Measurements from ENCODE around the gene SV2A.
"Not testable (repeated sequence)": the region's sequence is repeated elsewhere in the genome, so short reads cannot be mapped to it uniquely, and the experiment has no call there.

SV2A gene

DNA sequence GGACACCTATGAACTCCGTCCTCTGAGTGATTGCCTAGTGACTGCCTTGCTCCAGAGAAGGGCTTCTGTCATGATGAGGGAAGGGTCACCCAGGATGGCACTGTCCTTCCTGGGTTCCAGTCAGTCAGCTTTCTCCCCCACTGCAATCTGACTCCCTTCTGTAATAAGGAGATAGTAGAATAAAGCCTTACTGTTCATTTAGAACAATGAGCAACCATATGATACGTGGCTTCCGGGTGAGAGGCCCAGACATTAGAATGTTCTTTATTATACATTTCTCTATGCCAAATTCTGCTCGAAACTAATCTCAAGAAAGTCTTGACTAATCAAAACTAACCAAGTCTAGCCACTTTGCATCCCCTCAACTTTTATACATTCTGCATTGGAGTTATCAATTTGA is 27.6 kb upstream of the SV2A start:
- Histone ChIP-seq H3K9ac (no peak overlapping the region), H4K20me1 (ENCODE audit: insufficient read depth) (no peaks in the 10 kb centered on the region), H3K4me1 (ENCODE audit: low read depth, poor library complexity, severe bottlenecking) (peaks cover 17% of the 10 kb centered on the region), H3K79me2 (ENCODE audit: insufficient read depth, low read depth) (no peaks in the 10 kb centered on the region), H3K27me3 (ENCODE audit: insufficient read depth, low read depth) (no peaks in the 10 kb centered on the region), H3K36me3 (ENCODE audit: insufficient read depth) (no peaks in the 10 kb centered on the region; the same call in 1 of the 2 replicates), H3K27ac (no peak overlapping the region), H3K4me3 (IDR thresholded peaks at IDR 0.05; ENCODE audit: insufficient read depth, low read depth, low read length) (no peak overlapping the region), H3K4me2 (no peak overlapping the region), H2AFZ (ENCODE audit: low read depth) (no peak overlapping the region)
- TF ChIP-seq, protein P1, sequence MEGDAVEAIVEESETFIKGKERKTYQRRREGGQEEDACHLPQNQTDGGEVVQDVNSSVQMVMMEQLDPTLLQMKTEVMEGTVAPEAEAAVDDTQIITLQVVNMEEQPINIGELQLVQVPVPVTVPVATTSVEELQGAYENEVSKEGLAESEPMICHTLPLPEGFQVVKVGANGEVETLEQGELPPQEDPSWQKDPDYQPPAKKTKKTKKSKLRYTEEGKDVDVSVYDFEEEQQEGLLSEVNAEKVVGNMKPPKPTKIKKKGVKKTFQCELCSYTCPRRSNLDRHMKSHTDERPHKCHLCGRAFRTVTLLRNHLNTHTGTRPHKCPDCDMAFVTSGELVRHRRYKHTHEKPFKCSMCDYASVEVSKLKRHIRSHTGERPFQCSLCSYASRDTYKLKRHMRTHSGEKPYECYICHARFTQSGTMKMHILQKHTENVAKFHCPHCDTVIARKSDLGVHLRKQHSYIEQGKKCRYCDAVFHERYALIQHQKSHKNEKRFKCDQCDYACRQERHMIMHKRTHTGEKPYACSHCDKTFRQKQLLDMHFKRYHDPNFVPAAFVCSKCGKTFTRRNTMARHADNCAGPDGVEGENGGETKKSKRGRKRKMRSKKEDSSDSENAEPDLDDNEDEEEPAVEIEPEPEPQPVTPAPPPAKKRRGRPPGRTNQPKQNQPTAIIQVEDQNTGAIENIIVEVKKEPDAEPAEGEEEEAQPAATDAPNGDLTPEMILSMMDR (conservative IDR thresholded peaks at IDR 0.05; ENCODE audit: low read depth, low read length), result no peak

DNA sequence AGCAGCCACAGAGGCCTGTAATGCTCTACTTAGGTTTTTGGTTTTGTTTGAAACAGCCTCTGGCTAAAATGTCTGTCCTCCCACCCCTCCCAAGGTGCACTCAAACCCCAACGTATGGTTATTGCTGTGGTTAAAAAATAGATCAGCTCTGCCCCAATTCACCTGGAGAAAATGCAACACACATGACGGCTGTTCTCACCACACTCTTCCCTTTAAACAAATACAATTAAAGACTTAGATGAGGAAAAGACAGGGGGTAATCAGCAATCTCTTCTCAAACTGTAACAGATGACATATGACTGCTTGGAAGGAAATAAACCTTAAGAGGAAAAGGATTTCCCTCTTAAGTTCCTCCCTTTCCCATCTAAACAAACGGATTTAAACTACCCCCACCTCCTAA is 25.2 kb upstream of the SV2A start:
- Histone ChIP-seq H3K4me3 (IDR thresholded peaks at IDR 0.05; ENCODE audit: insufficient read depth, low read depth, low read length) (no peak overlapping the region), H2AFZ (ENCODE audit: low read depth) (no peak overlapping the region), H3K36me3 (ENCODE audit: insufficient read depth) (no peaks in the 10 kb centered on the region; the same call in 1 of the 2 replicates), H3K4me2 (no peak overlapping the region; the same call in 1 of the 2 replicates), H3K9ac (no peak overlapping the region), H3K27ac (no peak overlapping the region), H3K4me1 (ENCODE audit: low read depth, poor library complexity, severe bottlenecking) (peaks cover 40% of the 10 kb centered on the region), H3K27me3 (ENCODE audit: insufficient read depth, low read depth) (no peaks in the 10 kb centered on the region), H4K20me1 (ENCODE audit: insufficient read depth) (no peaks in the 10 kb centered on the region), H3K79me2 (ENCODE audit: insufficient read depth, low read depth) (no peaks in the 10 kb centered on the region)
- TF ChIP-seq, protein P1 (conservative IDR thresholded peaks at IDR 0.05; ENCODE audit: low read depth, low read length), result no peak

DNA sequence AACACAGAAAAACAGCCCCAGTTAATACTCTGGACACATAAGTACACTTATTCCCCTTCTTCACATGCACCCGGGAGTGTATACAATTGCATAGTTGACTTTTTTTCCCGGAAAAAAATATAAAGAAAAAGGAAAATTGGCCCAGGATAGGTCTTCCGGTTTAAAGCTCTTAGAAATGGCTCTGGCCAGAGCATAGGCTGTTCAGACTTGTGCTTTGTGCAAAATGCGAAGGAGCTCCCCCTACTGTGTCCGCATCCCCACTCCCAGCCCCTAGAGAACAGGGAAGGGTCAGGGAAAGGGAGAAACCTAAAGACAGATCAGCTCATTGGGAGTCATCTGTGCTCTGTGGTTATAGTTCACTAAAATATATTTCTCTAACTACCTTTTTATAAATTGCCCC is 24.6 kb upstream of the SV2A start:
- no peak overlapping the region for H2AFZ ChIP-seq (ENCODE audit: low read depth)
- peaks cover 47% of the 10 kb centered on the region for H3K4me1 ChIP-seq (ENCODE audit: low read depth, poor library complexity, severe bottlenecking)
- no peaks in the 10 kb centered on the region for H3K79me2 ChIP-seq (ENCODE audit: insufficient read depth, low read depth)
- no peaks in the 10 kb centered on the region; the same call in 1 of the 2 replicates for H3K36me3 ChIP-seq (ENCODE audit: insufficient read depth)
- no peak overlapping the region for H3K9ac ChIP-seq
- H3K4me2 ChIP-seq, result no peak overlapping the region
- no peaks in the 10 kb centered on the region for H4K20me1 ChIP-seq (ENCODE audit: insufficient read depth)
- no peaks in the 10 kb centered on the region for H3K27me3 ChIP-seq (ENCODE audit: insufficient read depth, low read depth)
- TF ChIP-seq, protein P1 (conservative IDR thresholded peaks at IDR 0.05; ENCODE audit: low read depth, low read length), result 0 out of 2 replicates have a peak, but pooled peaks have one; percentile 21
- H3K27ac ChIP-seq, result no peak overlapping the region
- H3K4me3 ChIP-seq (IDR thresholded peaks at IDR 0.05; ENCODE audit: insufficient read depth, low read depth, low read length), result no peak overlapping the region

DNA sequence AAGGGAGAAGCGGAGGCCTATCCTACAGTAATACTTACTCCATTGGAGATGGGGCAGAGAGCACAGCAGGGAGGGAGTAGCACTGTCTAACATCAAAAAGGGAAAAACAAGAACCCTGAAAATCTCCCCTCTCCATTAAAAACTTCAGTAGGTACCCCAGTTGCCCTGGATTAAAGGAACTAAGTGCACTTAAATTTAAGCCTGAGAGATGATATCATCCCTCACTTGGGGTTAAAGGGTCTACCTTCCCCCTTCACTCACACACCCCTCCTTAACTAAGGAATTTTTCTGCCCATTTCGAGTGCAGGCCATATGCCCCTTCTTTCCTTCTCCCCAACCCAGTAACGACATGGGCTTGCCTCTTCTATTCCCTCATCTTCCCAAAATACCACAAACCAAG is 22.8 kb upstream of the SV2A start:
- TF ChIP-seq, protein P1 (conservative IDR thresholded peaks at IDR 0.05; ENCODE audit: low read depth, low read length), result no peak
- no peak overlapping the region for H2AFZ ChIP-seq (ENCODE audit: low read depth)
- H3K27ac ChIP-seq, result no peak overlapping the region
- H3K36me3 ChIP-seq (ENCODE audit: insufficient read depth), result no peaks in the 10 kb centered on the region
- H3K4me3 ChIP-seq (IDR thresholded peaks at IDR 0.05; ENCODE audit: insufficient read depth, low read depth, low read length), result no peak overlapping the region
- H3K27me3 ChIP-seq (ENCODE audit: insufficient read depth, low read depth), result no peaks in the 10 kb centered on the region
- H4K20me1 ChIP-seq (ENCODE audit: insufficient read depth), result no peaks in the 10 kb centered on the region
- H3K9ac ChIP-seq, result no peak overlapping the region
- H3K79me2 ChIP-seq (ENCODE audit: insufficient read depth, low read depth), result no peaks in the 10 kb centered on the region
- H3K4me1 ChIP-seq (ENCODE audit: low read depth, poor library complexity, severe bottlenecking), result peaks cover 55% of the 10 kb centered on the region
- peak overlapping the region; percentile 74; the same call in 1 of the 2 replicates for H3K4me2 ChIP-seq

DNA sequence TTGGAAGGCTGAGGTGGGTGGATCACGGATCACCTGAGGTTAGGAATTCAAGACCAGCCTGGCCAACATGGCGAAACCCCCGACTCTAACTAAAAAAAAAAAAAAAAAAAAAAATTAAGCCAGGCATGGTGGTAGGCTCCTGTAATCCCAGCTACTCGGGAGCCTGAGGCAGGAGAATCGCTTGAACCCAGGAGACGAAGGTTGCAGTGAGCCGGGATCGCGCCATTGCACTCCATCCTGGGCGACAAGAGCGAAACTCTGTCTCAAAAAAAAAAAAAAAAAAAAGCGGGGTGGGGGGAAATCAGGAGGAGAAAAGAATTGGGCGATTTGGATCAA is 21.0 kb upstream of the SV2A start:
- H3K27ac ChIP-seq, result peak overlapping the region; percentile 42; the same call in 1 of the 2 replicates

More for the DNA sequence above, 21.0 kb upstream of the SV2A start:
- Histone ChIP-seq H3K4me2 (peak overlapping the region; percentile 74; the same call in 1 of the 2 replicates), H3K4me1 (ENCODE audit: low read depth, poor library complexity, severe bottlenecking) (peaks cover 55% of the 10 kb centered on the region)
- not testable (repeated sequence) for H3K27me3 ChIP-seq (ENCODE audit: insufficient read depth, low read depth); H3K79me2 ChIP-seq (ENCODE audit: insufficient read depth, low read depth); H3K36me3 ChIP-seq (ENCODE audit: insufficient read depth); H4K20me1 ChIP-seq (ENCODE audit: insufficient read depth); H3K4me3 ChIP-seq (IDR thresholded peaks at IDR 0.05; ENCODE audit: insufficient read depth, low read depth, low read length); H3K9ac ChIP-seq; H2AFZ ChIP-seq (ENCODE audit: low read depth)
